Kidney (tissue), 11 donors: ENCODE results near the gene PDPR. TPM values are rescaled to one million over a fixed set of nuclear protein-coding genes. Genes with fewer than 3 reads are reported as not detected.
"Not testable (repeated sequence)": the region's sequence is repeated elsewhere in the genome, so short reads cannot be mapped to it uniquely, and the experiment has no call there.

Experiments used
- DNase-seq, 5 donors: peaks; one replicate each; pipeline ENCODE4 v3.0.0-alpha.2; 2013 to 2020
- FAIRE-seq: peaks from 2 replicates; lab custom pipeline; 2012; peaks lifted over from hg19 to GRCh38; lab: Jason Lieb, UNC
- H3K27ac ChIP-seq, 2 donors: one replicate each; pipeline ENCODE4 v1.7.0; 2013; ENCODE audit warnings: low read depth in 2 of 2, low read length in 2 of 2, inconsistent platforms in 1 of 2
- H3K27me3 ChIP-seq: one replicate; pipeline ENCODE4 v1.7.1; 2013; ENCODE audit warnings: low read length, inconsistent platforms; ENCODE audit not compliant: control insufficient read depth, insufficient read depth
- H3K36me3 ChIP-seq, 3 donors: one replicate each; pipeline versions ENCODE4 v1.7.0 to v1.7.1; 2013; ENCODE audit warnings: low read length in 3 of 3, control low read depth in 1 of 3, inconsistent platforms in 1 of 3; ENCODE audit not compliant: insufficient read depth in 3 of 3, control insufficient read depth in 2 of 3
- H3K4me1 ChIP-seq, 3 donors: one replicate each; pipeline versions ENCODE4 v1.7.0 to v1.7.1; 2013; ENCODE audit warnings: low read length in 3 of 3, inconsistent platforms in 1 of 3, low read depth in 1 of 3; ENCODE audit not compliant: control insufficient read depth in 2 of 3, insufficient read depth in 2 of 3
- H3K4me3 ChIP-seq, 3 donors: one replicate each; pipeline versions ENCODE4 v1.7.0 to v1.8.1; 2013; ENCODE audit warnings: low read length in 3 of 3, control low read depth in 1 of 3, inconsistent platforms in 1 of 3
- H3K9ac ChIP-seq, 3 donors: one replicate each; pipeline versions ENCODE4 v1.7.0 to v1.7.1; 2013; ENCODE audit warnings: low read length in 3 of 3, control low read depth in 1 of 3, inconsistent platforms in 1 of 3
- H3K9me3 ChIP-seq, 3 donors: one replicate each; pipeline versions ENCODE4 v1.7.0 to v1.7.1; 2013; ENCODE audit warnings: low read length in 3 of 3, control low read depth in 1 of 3, inconsistent platforms in 1 of 3; ENCODE audit not compliant: control insufficient read depth in 2 of 3, insufficient read depth in 1 of 3
- intact Hi-C: fragments of 100-400 bp; cut with DNase I; formaldehyde crosslinking; loops from one replicate; pipeline ENCODE4 v1.11.1; 2022
- polyA plus RNA-seq: library from polyadenylated mRNA; stranded (reverse); fragments of 350-450 nt; fragmentation: Illumina TruSeq; extraction: RNeasy Lipid Tissue Mini Kit (QIAGEN cat#74804); gene quantifications from one replicate; pipeline ENCODE4 v1.2.3, GENCODE V29; 2014; ENCODE audit warnings: low read depth, low replicate concordance; ENCODE audit not compliant: insufficient read depth
- total RNA-seq: library from RNA; stranded (reverse); fragmentation: NEBNext Ultra II Directional; extraction: Animal tissue kit (Norgen Biotek cat#: 25700); gene quantifications from one replicate; pipeline ENCODE4 v1.2.1, GENCODE V29; 2021
- donor health status: control.
- donor health status: control.
- donor health status: DM: yes; HTN: yes; CAD: no.
- donor health status: Normal renal cell carcinoma (clear cell type).

PDPR gene
- total and polyA plus RNA-seq, 2 donors from 2014 or later, result 7.0 to 46.9 TPM

GRCh38 chr16:70113599-70113981 lies 542 bp upstream of the PDPR start:
- H3K9ac ChIP-seq, intact Hi-C loops, DNase-seq, H3K4me1 ChIP-seq, H3K36me3 ChIP-seq, FAIRE-seq, H3K27me3 ChIP-seq, H3K9me3 ChIP-seq: not testable (repeated sequence)
- peak overlapping the region; percentile 43 to 60 for H3K27ac ChIP-seq
- H3K4me3 ChIP-seq, result peak overlapping the region in 1 of 3 donors; percentile 75

- FAIRE-seq, DNase-seq, H3K36me3 ChIP-seq, H3K27ac ChIP-seq, H3K4me1 ChIP-seq, H3K9me3 ChIP-seq, H3K27me3 ChIP-seq, intact Hi-C loops, H3K4me3 ChIP-seq, H3K9ac ChIP-seq: not testable (repeated sequence)
Measured at GRCh38 chr16:70118354-70118753, 4.2 kb downstream of the PDPR start.

GRCh38 chr16:70118776-70119175 lies 4.6 kb downstream of the PDPR start:
- H3K27me3 ChIP-seq, H3K27ac ChIP-seq, H3K9ac ChIP-seq, H3K4me3 ChIP-seq, intact Hi-C loops, H3K4me1 ChIP-seq, H3K9me3 ChIP-seq, FAIRE-seq, H3K36me3 ChIP-seq: not testable (repeated sequence)
- DNase-seq, result peak in 1 of 5 donors; percentile 10

DNA sequence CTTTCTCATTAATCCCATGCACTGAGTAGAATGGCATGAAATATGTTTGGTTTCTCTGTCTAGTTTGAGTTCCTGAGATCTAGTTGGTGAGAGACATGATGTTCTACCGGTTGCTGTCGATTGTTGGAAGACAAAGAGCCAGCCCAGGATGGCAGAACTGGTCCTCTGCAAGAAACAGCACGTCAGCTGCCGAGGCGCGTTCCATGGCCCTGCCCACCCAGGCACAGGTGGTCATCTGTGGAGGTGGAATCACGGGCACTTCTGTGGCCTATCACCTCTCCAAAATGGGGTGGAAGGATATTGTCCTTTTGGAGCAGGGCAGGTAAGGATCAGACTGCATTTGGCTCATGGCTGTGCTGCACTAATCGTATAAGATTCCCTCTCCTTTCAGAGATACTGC lies 6.3 kb downstream of the PDPR start:
- H3K27ac ChIP-seq, FAIRE-seq, H3K4me3 ChIP-seq, H3K9me3 ChIP-seq, H3K27me3 ChIP-seq, intact Hi-C loops, H3K9ac ChIP-seq, DNase-seq, H3K4me1 ChIP-seq, H3K36me3 ChIP-seq: not testable (repeated sequence)

DNA sequence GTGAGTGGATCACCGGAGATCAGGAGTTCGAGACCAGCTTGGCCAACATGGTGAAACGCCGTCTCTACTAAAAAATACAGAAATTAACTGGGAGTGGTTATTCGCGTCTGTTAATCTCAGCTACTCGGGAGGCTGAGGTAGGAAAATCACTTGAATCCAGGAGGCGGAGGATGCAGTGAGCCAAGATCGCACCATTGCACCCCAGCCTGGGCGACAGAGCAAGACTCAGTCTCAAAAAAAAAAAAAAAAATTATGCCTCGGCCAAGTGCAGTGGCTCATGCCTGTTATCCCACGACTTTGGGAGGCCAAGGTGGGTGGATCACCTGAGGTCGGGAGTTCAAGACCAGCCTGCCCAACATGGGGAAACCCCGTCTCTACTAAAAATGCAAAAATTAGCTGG lies 9.7 kb downstream of the PDPR start:
- H3K9me3 ChIP-seq, H3K4me1 ChIP-seq: not testable (repeated sequence)
- peaks cover 6 to 11% (median 7%) of the 10 kb centered on the region in 3 donors for H3K36me3 ChIP-seq

GRCh38 chr16:70126226-70126625 lies 12.1 kb downstream of the PDPR start:
- H3K4me1 ChIP-seq, DNase-seq, H3K9me3 ChIP-seq, intact Hi-C loops, H3K9ac ChIP-seq, H3K27me3 ChIP-seq, FAIRE-seq, H3K4me3 ChIP-seq, H3K27ac ChIP-seq: not testable (repeated sequence)
- peaks cover 6 to 20% (median 15%) of the 10 kb centered on the region in 3 donors for H3K36me3 ChIP-seq

More for the DNA sequence above, 9.7 kb downstream of the PDPR start:
- intact Hi-C loops, DNase-seq, H3K27ac ChIP-seq, H3K9ac ChIP-seq, FAIRE-seq, H3K4me3 ChIP-seq, H3K27me3 ChIP-seq: not testable (repeated sequence)

- H3K4me1 ChIP-seq, H3K4me3 ChIP-seq, H3K27me3 ChIP-seq, DNase-seq, intact Hi-C loops, H3K9ac ChIP-seq, H3K27ac ChIP-seq, H3K9me3 ChIP-seq, FAIRE-seq: not testable (repeated sequence)
- peaks cover 5 to 17% (median 12%) of the 10 kb centered on the region in 3 donors for H3K36me3 ChIP-seq
Measured at GRCh38 chr16:70127706-70128105, 13.6 kb downstream of the PDPR start.

- FAIRE-seq, H3K9ac ChIP-seq, DNase-seq, intact Hi-C loops, H3K9me3 ChIP-seq, H3K4me1 ChIP-seq, H3K4me3 ChIP-seq, H3K27me3 ChIP-seq, H3K27ac ChIP-seq: not testable (repeated sequence)
- peaks cover 6 to 18% (median 13%) of the 10 kb centered on the region in 3 donors for H3K36me3 ChIP-seq
Measured at GRCh38 chr16:70128844-70129243, 14.7 kb downstream of the PDPR start.
